ENCODE measurements around the gene WRAP73. TPM values are rescaled to one million over a fixed set of nuclear protein-coding genes. Genes with fewer than 3 reads are reported as not detected.

The WRAP73 gene
- total and polyA plus RNA-seq, 9 of the 15 experiments (the other 6 are each of a cell fraction or from before 2014, with no cell fraction given): 4.3 to 51.8 (median 30.1) TPM

DNA sequence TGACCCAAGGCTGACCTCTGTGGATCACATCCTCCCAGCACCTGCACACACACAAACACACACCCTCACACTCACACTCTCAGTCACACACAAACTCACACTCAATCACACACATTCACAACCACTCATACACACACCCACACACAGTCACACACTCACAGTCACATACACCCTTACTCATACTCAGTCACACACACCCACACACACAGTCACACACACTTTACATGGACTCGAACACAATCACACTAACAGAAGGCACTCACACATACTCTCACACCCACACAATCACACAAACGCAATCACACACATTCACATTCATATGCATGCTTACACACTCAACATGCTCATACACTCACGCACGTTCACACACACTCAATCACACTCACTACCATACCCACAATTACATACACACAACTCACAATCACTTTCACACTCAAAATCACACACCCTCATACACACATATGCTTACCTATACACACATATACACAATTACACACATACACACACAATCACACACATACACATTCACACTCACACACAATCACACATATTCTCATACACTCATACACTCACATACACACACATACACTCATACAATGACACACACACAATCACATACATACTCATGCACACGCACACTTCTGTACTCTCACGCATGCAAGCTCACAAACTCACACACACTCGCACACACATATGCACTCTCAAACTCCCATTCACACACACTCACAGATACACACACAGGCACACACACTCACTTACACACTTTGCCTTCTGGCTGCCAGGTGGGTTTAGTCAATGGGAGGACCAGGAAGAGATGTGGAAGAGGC is 44.7 kb downstream of the WRAP73 start (continued):
- TF ChIP-seq, protein P1, sequence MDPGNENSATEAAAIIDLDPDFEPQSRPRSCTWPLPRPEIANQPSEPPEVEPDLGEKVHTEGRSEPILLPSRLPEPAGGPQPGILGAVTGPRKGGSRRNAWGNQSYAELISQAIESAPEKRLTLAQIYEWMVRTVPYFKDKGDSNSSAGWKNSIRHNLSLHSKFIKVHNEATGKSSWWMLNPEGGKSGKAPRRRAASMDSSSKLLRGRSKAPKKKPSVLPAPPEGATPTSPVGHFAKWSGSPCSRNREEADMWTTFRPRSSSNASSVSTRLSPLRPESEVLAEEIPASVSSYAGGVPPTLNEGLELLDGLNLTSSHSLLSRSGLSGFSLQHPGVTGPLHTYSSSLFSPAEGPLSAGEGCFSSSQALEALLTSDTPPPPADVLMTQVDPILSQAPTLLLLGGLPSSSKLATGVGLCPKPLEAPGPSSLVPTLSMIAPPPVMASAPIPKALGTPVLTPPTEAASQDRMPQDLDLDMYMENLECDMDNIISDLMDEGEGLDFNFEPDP (CRISPR knock-in tag; IDR thresholded peaks at IDR 0.05): no peak
- TF ChIP-seq ZNF24 (IDR thresholded peaks at IDR 0.05): no peak
- TF ChIP-seq TOE1 (IDR thresholded peaks at IDR 0.05; ENCODE audit: borderline replicate concordance): 0 out of 2 replicates have a peak, but pooled peaks have one; percentile 29
- no peak for TF ChIP-seq TOE1 (CRISPR knock-in tag; IDR thresholded peaks at IDR 0.05; ENCODE audit: borderline replicate concordance, low read depth)
- no peak for TF ChIP-seq HDAC8 (tag; IDR thresholded peaks at IDR 0.05)
- TF ChIP-seq SETDB1 (IDR thresholded peaks at IDR 0.05; ENCODE audit: low read length): no peak
- TF ChIP-seq, protein P2, sequence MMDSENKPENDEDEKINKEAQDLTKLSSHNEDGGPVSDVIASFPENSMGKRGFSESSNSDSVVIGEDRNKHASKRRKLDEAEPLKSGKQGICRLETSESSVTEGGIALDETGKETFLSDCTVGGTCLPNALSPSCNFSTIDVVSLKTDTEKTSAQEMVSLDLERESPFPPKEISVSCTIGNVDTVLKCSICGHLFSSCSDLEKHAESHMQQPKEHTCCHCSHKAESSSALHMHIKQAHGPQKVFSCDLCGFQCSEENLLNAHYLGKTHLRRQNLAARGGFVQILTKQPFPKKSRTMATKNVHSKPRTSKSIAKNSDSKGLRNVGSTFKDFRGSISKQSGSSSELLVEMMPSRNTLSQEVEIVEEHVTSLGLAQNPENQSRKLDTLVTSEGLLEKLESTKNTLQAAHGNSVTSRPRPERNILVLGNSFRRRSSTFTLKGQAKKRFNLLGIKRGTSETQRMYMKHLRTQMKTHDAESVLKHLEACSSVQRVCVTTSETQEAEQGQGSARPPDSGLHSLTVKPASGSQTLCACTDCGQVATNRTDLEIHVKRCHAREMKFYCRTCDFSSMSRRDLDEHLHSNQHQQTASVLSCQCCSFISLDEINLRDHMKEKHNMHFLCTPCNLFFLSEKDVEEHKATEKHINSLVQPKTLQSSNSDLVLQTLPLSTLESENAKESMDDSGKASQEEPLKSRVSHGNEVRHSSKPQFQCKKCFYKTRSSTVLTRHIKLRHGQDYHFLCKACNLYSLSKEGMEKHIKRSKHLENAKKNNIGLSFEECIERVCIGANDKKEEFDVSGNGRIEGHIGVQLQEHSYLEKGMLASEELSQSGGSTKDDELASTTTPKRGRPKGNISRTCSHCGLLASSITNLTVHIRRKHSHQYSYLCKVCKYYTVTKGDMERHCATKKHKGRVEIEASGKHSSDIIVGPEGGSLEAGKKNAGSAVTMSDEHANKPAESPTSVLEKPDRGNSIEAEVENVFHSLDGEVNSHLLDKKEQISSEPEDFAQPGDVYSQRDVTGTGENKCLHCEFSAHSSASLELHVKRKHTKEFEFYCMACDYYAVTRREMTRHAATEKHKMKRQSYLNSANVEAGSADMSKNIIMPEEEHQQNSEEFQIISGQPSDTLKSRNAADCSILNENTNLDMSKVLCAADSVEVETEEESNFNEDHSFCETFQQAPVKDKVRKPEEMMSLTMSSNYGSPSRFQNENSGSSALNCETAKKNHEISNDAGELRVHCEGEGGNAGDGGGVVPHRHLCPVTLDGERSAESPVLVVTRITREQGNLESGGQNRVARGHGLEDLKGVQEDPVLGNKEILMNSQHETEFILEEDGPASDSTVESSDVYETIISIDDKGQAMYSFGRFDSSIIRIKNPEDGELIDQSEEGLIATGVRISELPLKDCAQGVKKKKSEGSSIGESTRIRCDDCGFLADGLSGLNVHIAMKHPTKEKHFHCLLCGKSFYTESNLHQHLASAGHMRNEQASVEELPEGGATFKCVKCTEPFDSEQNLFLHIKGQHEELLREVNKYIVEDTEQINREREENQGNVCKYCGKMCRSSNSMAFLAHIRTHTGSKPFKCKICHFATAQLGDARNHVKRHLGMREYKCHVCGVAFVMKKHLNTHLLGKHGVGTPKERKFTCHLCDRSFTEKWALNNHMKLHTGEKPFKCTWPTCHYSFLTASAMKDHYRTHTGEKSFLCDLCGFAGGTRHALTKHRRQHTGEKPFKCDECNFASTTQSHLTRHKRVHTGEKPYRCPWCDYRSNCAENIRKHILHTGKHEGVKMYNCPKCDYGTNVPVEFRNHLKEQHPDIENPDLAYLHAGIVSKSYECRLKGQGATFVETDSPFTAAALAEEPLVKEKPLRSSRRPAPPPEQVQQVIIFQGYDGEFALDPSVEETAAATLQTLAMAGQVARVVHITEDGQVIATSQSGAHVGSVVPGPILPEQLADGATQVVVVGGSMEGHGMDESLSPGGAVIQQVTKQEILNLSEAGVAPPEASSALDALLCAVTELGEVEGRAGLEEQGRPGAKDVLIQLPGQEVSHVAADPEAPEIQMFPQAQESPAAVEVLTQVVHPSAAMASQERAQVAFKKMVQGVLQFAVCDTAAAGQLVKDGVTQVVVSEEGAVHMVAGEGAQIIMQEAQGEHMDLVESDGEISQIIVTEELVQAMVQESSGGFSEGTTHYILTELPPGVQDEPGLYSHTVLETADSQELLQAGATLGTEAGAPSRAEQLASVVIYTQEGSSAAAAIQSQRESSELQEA (IDR thresholded peaks at IDR 0.05; ENCODE audit: low read depth): peak; percentile 33; the same call in 1 of the 2 replicates
- TF ChIP-seq TAF9B (IDR thresholded peaks at IDR 0.05; ENCODE audit: partially characterized antibody): no peak
- peak; percentile 38; the same call in 1 of the 2 replicates for TF ChIP-seq EHMT2 (IDR thresholded peaks at IDR 0.05)
- TF ChIP-seq RFX1 (IDR thresholded peaks at IDR 0.05): no peak
- TF ChIP-seq, protein P3, sequence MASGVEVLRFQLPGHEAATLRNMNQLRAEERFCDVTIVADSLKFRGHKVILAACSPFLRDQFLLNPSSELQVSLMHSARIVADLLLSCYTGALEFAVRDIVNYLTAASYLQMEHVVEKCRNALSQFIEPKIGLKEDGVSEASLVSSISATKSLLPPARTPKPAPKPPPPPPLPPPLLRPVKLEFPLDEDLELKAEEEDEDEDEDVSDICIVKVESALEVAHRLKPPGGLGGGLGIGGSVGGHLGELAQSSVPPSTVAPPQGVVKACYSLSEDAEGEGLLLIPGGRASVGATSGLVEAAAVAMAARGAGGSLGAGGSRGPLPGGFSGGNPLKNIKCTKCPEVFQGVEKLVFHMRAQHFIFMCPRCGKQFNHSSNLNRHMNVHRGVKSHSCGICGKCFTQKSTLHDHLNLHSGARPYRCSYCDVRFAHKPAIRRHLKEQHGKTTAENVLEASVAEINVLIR (CRISPR knock-in tag; IDR thresholded peaks at IDR 0.05): no peak
- TF ChIP-seq SREBF1 (IDR thresholded peaks at IDR 0.05; ENCODE audit: borderline replicate concordance, low read depth, low read length): no peak
- no peak for TF ChIP-seq CREBBP (IDR thresholded peaks at IDR 0.05; ENCODE audit: low read depth, low read length)
- TF ChIP-seq, protein P4, sequence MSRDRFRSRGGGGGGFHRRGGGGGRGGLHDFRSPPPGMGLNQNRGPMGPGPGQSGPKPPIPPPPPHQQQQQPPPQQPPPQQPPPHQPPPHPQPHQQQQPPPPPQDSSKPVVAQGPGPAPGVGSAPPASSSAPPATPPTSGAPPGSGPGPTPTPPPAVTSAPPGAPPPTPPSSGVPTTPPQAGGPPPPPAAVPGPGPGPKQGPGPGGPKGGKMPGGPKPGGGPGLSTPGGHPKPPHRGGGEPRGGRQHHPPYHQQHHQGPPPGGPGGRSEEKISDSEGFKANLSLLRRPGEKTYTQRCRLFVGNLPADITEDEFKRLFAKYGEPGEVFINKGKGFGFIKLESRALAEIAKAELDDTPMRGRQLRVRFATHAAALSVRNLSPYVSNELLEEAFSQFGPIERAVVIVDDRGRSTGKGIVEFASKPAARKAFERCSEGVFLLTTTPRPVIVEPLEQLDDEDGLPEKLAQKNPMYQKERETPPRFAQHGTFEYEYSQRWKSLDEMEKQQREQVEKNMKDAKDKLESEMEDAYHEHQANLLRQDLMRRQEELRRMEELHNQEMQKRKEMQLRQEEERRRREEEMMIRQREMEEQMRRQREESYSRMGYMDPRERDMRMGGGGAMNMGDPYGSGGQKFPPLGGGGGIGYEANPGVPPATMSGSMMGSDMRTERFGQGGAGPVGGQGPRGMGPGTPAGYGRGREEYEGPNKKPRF (IDR thresholded peaks at IDR 0.05; ENCODE audit: low read depth, low read length): no peak
